H9 (cell line): ENCODE data around the gene SLC6A3. TPM values are rescaled to one million over a fixed set of nuclear protein-coding genes. Genes with fewer than 3 reads are reported as not detected.
A peak's percentile ranks its signal among the peaks of the same experiment; 100 is the strongest.

Source experiments
- DNase-seq: peaks from one replicate; pipeline ENCODE4 v3.0.0-alpha.2; 2017
- H2AFZ ChIP-seq: one replicate; pipeline ENCODE4 v1.6.1; 2013; ENCODE audit warnings: mild to moderate bottlenecking, low read length, control low read depth, moderate library complexity
- H2AK5ac ChIP-seq: 2 replicates; pipeline ENCODE4 v1.6.1; 2013; ENCODE audit warnings: low read length, control low read depth, mixed read lengths; ENCODE audit not compliant: insufficient read length
- H2BK120ac ChIP-seq: one replicate; pipeline ENCODE4 v1.6.1; 2013; ENCODE audit warnings: low read depth, mild to moderate bottlenecking, low read length, control low read depth, inconsistent platforms; ENCODE audit not compliant: poor library complexity, severe bottlenecking
- H2BK12ac ChIP-seq: 2 replicates; pipeline ENCODE4 v1.6.1; 2013; ENCODE audit warnings: low read length, control low read depth, mixed read lengths, low read depth; ENCODE audit not compliant: insufficient read length
- H2BK15ac ChIP-seq: 2 replicates; pipeline ENCODE4 v1.6.1; 2013; ENCODE audit warnings: low read depth, low read length, control low read depth
- H2BK20ac ChIP-seq: one replicate; pipeline ENCODE4 v1.6.1; 2013; ENCODE audit warnings: low read depth, mild to moderate bottlenecking, low read length, control low read depth, inconsistent platforms; ENCODE audit not compliant: poor library complexity, severe bottlenecking
- H2BK5ac ChIP-seq: 2 replicates; pipeline ENCODE4 v1.6.1; 2013; ENCODE audit warnings: low read length, control low read depth, mixed read lengths; ENCODE audit not compliant: insufficient read length
- H3K14ac ChIP-seq: 2 replicates; pipeline ENCODE4 v1.6.1; 2013; ENCODE audit warnings: low read length, control low read depth; ENCODE audit not compliant: insufficient read depth
- H3K18ac ChIP-seq: 2 replicates; pipeline ENCODE4 v1.6.1; 2013; ENCODE audit warnings: low read depth, mild to moderate bottlenecking, mixed read lengths, low read length, control low read depth; ENCODE audit not compliant: insufficient read length
- H3K23ac ChIP-seq: 2 replicates; pipeline ENCODE4 v1.6.1; 2013; ENCODE audit warnings: low read length, control low read depth, mixed read lengths, low read depth; ENCODE audit not compliant: insufficient read length
- H3K23me2 ChIP-seq: 2 replicates; pipeline ENCODE4 v1.6.1; 2013; ENCODE audit warnings: low read depth, mild to moderate bottlenecking, mixed read lengths, low read length, control low read depth; ENCODE audit not compliant: insufficient read length, poor library complexity, severe bottlenecking
- H3K27ac ChIP-seq: 2 replicates; pipeline ENCODE4 v1.5.1; 2013; ENCODE audit warnings: low read length, control low read depth, mixed read lengths, low read depth; ENCODE audit not compliant: insufficient read length
- H3K27me3 ChIP-seq: 2 replicates; pipeline ENCODE4 v1.6.1; 2013; ENCODE audit warnings: low read length, control low read depth, inconsistent platforms; ENCODE audit not compliant: insufficient read depth
- H3K4ac ChIP-seq: 2 replicates; pipeline ENCODE4 v1.6.1; 2013; ENCODE audit warnings: low read depth, mild to moderate bottlenecking, control low read depth, inconsistent platforms, low read length, moderate library complexity
- H3K4me1 ChIP-seq: 2 replicates; pipeline ENCODE4 v1.6.1; 2013; ENCODE audit warnings: low read length, control low read depth, inconsistent platforms; ENCODE audit not compliant: insufficient read depth
- H3K4me2 ChIP-seq: 2 replicates; pipeline ENCODE4 v1.6.1; 2013; ENCODE audit warnings: low read length, control low read depth, mixed read lengths; ENCODE audit not compliant: insufficient read length, insufficient read depth
- H3K56ac ChIP-seq: 2 replicates; pipeline ENCODE4 v1.6.1; 2013; ENCODE audit warnings: low read depth, mild to moderate bottlenecking, mixed read lengths, low read length, control low read depth; ENCODE audit not compliant: insufficient read length
- H3K79me1 ChIP-seq: 2 replicates; pipeline ENCODE4 v1.6.1; 2013; ENCODE audit warnings: low read depth, mild to moderate bottlenecking, moderate library complexity, low read length, control low read depth, inconsistent platforms; ENCODE audit not compliant: insufficient read depth, poor library complexity, severe bottlenecking
- H3K79me2 ChIP-seq: 2 replicates; pipeline ENCODE4 v1.6.1; 2013; ENCODE audit warnings: low read length, control low read depth, inconsistent platforms; ENCODE audit not compliant: insufficient read depth
- H3K9ac ChIP-seq: 2 replicates; pipeline ENCODE4 v1.6.1; 2013; ENCODE audit warnings: low read length, control low read depth, mixed read lengths; ENCODE audit not compliant: insufficient read length; ENCODE audit errors: extremely low read depth
- H3K9me3 ChIP-seq: one replicate; pipeline ENCODE4 v1.6.1; 2013; ENCODE audit warnings: low read depth, low read length, inconsistent platforms; ENCODE audit not compliant: control insufficient read depth
- H3T11ph ChIP-seq: one replicate; pipeline ENCODE4 v1.6.1; 2013; ENCODE audit warnings: mild to moderate bottlenecking, low read length, control low read depth, inconsistent platforms
- H4K20me1 ChIP-seq: one replicate; pipeline ENCODE4 v1.6.1; 2013; ENCODE audit not compliant: control insufficient read depth, insufficient read length, insufficient read depth
- H4K5ac ChIP-seq: 2 replicates; pipeline ENCODE4 v1.6.1; 2013; ENCODE audit warnings: low read depth, mild to moderate bottlenecking, mixed read lengths, low read length, control low read depth; ENCODE audit not compliant: insufficient read length
- H4K8ac ChIP-seq: replicated peaks from 2 replicates; pipeline ENCODE4 v1.6.1; 2013; ENCODE audit warnings: low read length, control low read depth, mixed read lengths, low read depth; ENCODE audit not compliant: insufficient read length
- H4K91ac ChIP-seq: 2 replicates; pipeline ENCODE4 v1.6.1; 2013; ENCODE audit warnings: low read depth, mild to moderate bottlenecking, moderate library complexity, mixed read lengths, low read length, control low read depth; ENCODE audit not compliant: insufficient read length
- H3K27ac Mint-ChIP-seq, 3 experiments: 2 replicates in 2 of 3; 3 replicates in 1 of 3; pipeline ENCODE4 v1.8.0; 2020 to 2021; ENCODE audit warnings: mixed read lengths in 3 of 3, mild to moderate bottlenecking in 1 of 3, moderate library complexity in 1 of 3
- H3K27me3 Mint-ChIP-seq: 2 replicates; pipeline ENCODE4 v1.8.0; 2021; ENCODE audit warnings: low read depth, mild to moderate bottlenecking, moderate library complexity, mixed read lengths
- H3K36me3 Mint-ChIP-seq, 3 experiments: 2 replicates in 2 of 3; 3 replicates in 1 of 3; pipeline ENCODE4 v1.8.0; 2020 to 2021; ENCODE audit warnings: low read depth in 3 of 3, mixed read lengths in 3 of 3; ENCODE audit not compliant: insufficient read depth in 1 of 3
- H3K4me1 Mint-ChIP-seq, 2 experiments: 2 replicates each; pipeline ENCODE4 v1.8.0; 2020; ENCODE audit warnings: mixed read lengths in 2 of 2
- H3K4me3 Mint-ChIP-seq, 2 experiments: 2 replicates in 1 of 2; 3 replicates in 1 of 2; pipeline ENCODE4 v1.8.0; 2020 to 2021; ENCODE audit warnings: mild to moderate bottlenecking in 2 of 2, mixed read lengths in 2 of 2, moderate library complexity in 1 of 2
- H3K9me3 Mint-ChIP-seq, 2 experiments: 2 replicates in 1 of 2; 3 replicates in 1 of 2; pipeline ENCODE4 v1.8.0; 2020; ENCODE audit warnings: mild to moderate bottlenecking in 2 of 2, mixed read lengths in 2 of 2, moderate library complexity in 1 of 2
- WGBS: extraction: QIAGEN DNeasy Blood & Tissue Kit; methylation state at CpG from one replicate; pipeline ENCODE4 v1.1.7; 2013; ENCODE audit warnings: missing lambda C conversion rate, low lambda C conversion rate, mixed read lengths; ENCODE audit not compliant: insufficient read length; ENCODE audit errors: extremely low coverage; 5-methylcytosine and 5-hydroxymethylcytosine counted together
- total RNA-seq: library from RNA; stranded (reverse); gene quantifications from 2 replicates; pipeline ENCODE4 v1.2.1, GENCODE V29; 2021
- TF ChIP-seq, protein P1 (sequence below): fragments of 200-600 bp; sonication (generic); conservative IDR thresholded peaks from 3 replicates; pipeline ENCODE4 v1.8.0; 2021; ENCODE audit warnings: antibody characterized with exemption, mild to moderate bottlenecking

The SLC6A3 gene
- total RNA-seq, 1 experiment from 2014 or later: 0.61 TPM

DNA sequence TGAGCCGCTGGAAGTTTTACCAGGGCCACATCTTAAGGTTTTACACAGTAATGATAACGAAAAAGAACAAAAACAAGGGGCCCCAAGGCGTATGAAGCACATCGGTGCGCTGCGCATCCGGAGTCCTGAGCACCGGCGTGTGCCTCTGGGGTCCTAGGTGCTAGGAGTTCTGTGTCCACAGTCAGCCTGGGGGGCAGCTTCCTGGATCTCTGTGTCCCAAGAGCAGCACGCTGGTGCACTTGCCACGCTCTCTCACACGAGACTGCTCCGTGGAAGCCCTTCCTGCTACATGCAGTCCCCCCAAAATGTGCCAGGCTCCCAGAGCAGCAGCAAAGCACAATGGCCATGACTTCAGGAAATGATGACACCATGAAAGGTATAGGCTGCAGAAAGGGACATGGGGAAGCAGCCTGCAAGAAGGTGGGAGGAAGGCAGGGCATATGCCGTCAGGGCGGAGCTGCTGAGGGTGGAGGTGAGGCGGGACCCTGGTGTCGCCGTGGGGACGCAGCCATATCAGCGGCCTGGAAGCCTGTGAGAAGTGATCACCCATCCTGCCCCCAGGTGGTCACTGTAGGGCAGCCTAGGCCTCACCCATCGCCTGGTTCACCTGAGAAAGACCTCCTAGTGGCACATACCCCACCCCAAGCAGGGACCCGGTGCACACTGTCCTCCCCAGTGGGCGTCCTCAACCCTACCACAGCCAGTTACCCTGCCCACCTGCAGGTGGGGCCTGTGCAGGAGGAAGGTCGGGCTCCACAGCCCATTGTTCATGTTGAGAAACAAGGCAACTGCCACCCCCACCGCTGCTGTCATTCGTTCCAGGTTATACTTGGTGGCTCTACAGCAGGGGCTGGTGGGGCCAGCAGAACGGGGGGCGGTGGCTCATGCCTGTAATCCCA is 23.6 kb upstream of the SLC6A3 start:
- no peaks in the 10 kb centered on the region; the same call in 1 of the 2 replicates for H3K27me3 Mint-ChIP-seq
- H3K36me3 Mint-ChIP-seq: peaks cover 53 to 91% (median 87%) of the 10 kb centered on the region in 3 experiments
- H3K18ac ChIP-seq: no peak overlapping the region
- H4K91ac ChIP-seq: no peak overlapping the region
- no peaks in the 10 kb centered on the region for H3K4me1 ChIP-seq
- no peak overlapping the region for H3K23ac ChIP-seq
- H3K9me3 Mint-ChIP-seq: peaks cover 6 to 17% of the 10 kb centered on the region in 2 experiments; a peak in 4 of 5 replicates
- H3K4me2 ChIP-seq: no peak overlapping the region
- WGBS: no CpG with 5 or more reads among the region's 28 CpGs
- H2BK15ac ChIP-seq: no peak overlapping the region
- no peak overlapping the region for H3T11ph ChIP-seq
- no peak overlapping the region for H2BK20ac ChIP-seq
- H2BK120ac ChIP-seq: no peak overlapping the region
- no peak overlapping the region for H3K27ac ChIP-seq
- no peak for DNase-seq
- peak overlapping the region in 2 of 3 experiments; percentile 88 to 92; a peak in 3 of 7 replicates for H3K27ac Mint-ChIP-seq
- H3K56ac ChIP-seq: no peak overlapping the region
- no peaks in the 10 kb centered on the region for H3K79me1 ChIP-seq
- peaks cover 0 to 5% of the 10 kb centered on the region in 2 experiments; a peak in 1 of 4 replicates for H3K4me1 Mint-ChIP-seq
- H4K5ac ChIP-seq: no peak overlapping the region
- H2BK12ac ChIP-seq: no peak overlapping the region
- TF ChIP-seq, protein P1, sequence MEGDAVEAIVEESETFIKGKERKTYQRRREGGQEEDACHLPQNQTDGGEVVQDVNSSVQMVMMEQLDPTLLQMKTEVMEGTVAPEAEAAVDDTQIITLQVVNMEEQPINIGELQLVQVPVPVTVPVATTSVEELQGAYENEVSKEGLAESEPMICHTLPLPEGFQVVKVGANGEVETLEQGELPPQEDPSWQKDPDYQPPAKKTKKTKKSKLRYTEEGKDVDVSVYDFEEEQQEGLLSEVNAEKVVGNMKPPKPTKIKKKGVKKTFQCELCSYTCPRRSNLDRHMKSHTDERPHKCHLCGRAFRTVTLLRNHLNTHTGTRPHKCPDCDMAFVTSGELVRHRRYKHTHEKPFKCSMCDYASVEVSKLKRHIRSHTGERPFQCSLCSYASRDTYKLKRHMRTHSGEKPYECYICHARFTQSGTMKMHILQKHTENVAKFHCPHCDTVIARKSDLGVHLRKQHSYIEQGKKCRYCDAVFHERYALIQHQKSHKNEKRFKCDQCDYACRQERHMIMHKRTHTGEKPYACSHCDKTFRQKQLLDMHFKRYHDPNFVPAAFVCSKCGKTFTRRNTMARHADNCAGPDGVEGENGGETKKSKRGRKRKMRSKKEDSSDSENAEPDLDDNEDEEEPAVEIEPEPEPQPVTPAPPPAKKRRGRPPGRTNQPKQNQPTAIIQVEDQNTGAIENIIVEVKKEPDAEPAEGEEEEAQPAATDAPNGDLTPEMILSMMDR: peak; percentile 30; the same call in 2 of the 3 replicates
- H2AK5ac ChIP-seq: no peak overlapping the region
- H2BK5ac ChIP-seq: no peak overlapping the region
- H3K23me2 ChIP-seq: no peaks in the 10 kb centered on the region
- H3K4me3 Mint-ChIP-seq: no peak overlapping the region
- no peak overlapping the region for H2AFZ ChIP-seq
- H3K14ac ChIP-seq: no peak overlapping the region
- H3K9me3 ChIP-seq: no peaks in the 10 kb centered on the region
- no peak overlapping the region for H3K4ac ChIP-seq
- H3K27me3 ChIP-seq: no peaks in the 10 kb centered on the region
- no peaks in the 10 kb centered on the region; the same call in 1 of the 2 replicates for H3K79me2 ChIP-seq
- H4K8ac ChIP-seq: no peak overlapping the region
- H4K20me1 ChIP-seq: no peaks in the 10 kb centered on the region
- no peak overlapping the region for H3K9ac ChIP-seq
